HepG2 (cell line): ENCODE results near the gene EXOC6B. TPM values are rescaled to one million over a fixed set of nuclear protein-coding genes. Genes with fewer than 3 reads are reported as not detected.

ENCODE experiments used
- BCL6 ChIP-seq: IDR thresholded peaks from 2 replicates; pipeline ENCODE4 v1.6.1; 2016; ENCODE audit warnings: missing genetic modification reagents, missing compliant biosample characterization
- CEBPB ChIP-seq: IDR thresholded peaks from 2 replicates; pipeline ENCODE4 v1.6.1; 2011; ENCODE audit warnings: low read depth, low read length, improper control_type of control experiment, borderline replicate concordance
- FOSL2 ChIP-seq: sonication (generic); formaldehyde crosslinking; IDR thresholded peaks from 2 replicates; pipeline ENCODE4 v1.4.0; 2020; ENCODE audit warnings: missing genetic modification reagents
- GMEB2 ChIP-seq: IDR thresholded peaks from 2 replicates; pipeline ENCODE4 v1.6.1; 2016; ENCODE audit warnings: missing biosample characterization, missing genetic modification reagents, low read depth
- GZF1 ChIP-seq: sonication (generic); formaldehyde crosslinking; IDR thresholded peaks from 2 replicates; pipeline ENCODE4 v1.5.1; 2020; ENCODE audit warnings: mild to moderate bottlenecking, missing genetic modification reagents
- HNRNPUL1 ChIP-seq: fragments of 200-400 bp; formaldehyde crosslinking; IDR thresholded peaks from 2 replicates; pipeline ENCODE4 v1.6.1; 2017; ENCODE audit warnings: low read depth, mild to moderate bottlenecking, low read length, moderate library complexity
- SAP130 ChIP-seq: IDR thresholded peaks from 2 replicates; pipeline ENCODE4 v1.6.1; 2016; ENCODE audit warnings: low read depth
- TBX2 ChIP-seq: sonication (generic); formaldehyde crosslinking; IDR thresholded peaks from 2 replicates; pipeline ENCODE4 v1.5.0; 2020; ENCODE audit warnings: missing genetic modification reagents, mild to moderate bottlenecking, borderline replicate concordance
- TBX3 ChIP-seq: fragments of 450-650 bp; IDR thresholded peaks from 2 replicates; pipeline ENCODE4 v1.6.1; 2017; ENCODE audit warnings: antibody characterized with exemption, mild to moderate bottlenecking, inconsistent platforms, borderline replicate concordance
- ZNF331 ChIP-seq: sonication (generic); formaldehyde crosslinking; IDR thresholded peaks from 2 replicates; pipeline ENCODE4 v1.4.0; 2020; ENCODE audit warnings: missing genetic modification reagents
- ZNF687 ChIP-seq: sonication (generic); formaldehyde crosslinking; IDR thresholded peaks from 2 replicates; pipeline ENCODE4 v1.5.1; 2020; ENCODE audit warnings: mild to moderate bottlenecking, missing genetic modification reagents, moderate library complexity
- polyA plus RNA-seq, 8 experiments: library from polyadenylated mRNA; depleted of rRNA in 3 of 8; stranded (reverse) in 7 of 8; unstranded in 1 of 8; fragments of >200 nt; fragmentation: Illumina TruSeq in 4 of 8; extraction: Trizol in 4 of 8; gene quantifications; 2 replicates each; pipeline versions ENCODE4 v1.2.1 to v1.2.3, GENCODE V29; 2011 to 2016; ENCODE audit warnings: low read depth in 4 of 8, missing spikeins in 1 of 8, mixed read lengths in 1 of 8; ENCODE audit not compliant: insufficient read depth in 1 of 8
- total RNA-seq, 5 experiments: library from RNA; depleted of rRNA; stranded (reverse); fragments of >200 nt; fragmentation: Illumina TruSeq; extraction: Trizol; gene quantifications; 2 replicates each; pipeline ENCODE4 v1.2.3, GENCODE V29; 2016; ENCODE audit warnings: low read depth in 1 of 5
- TF ChIP-seq, protein P1 (sequence below): sonication (generic); formaldehyde crosslinking; IDR thresholded peaks from 2 replicates; pipeline ENCODE4 v1.4.0; 2020; ENCODE audit warnings: missing genetic modification reagents, borderline replicate concordance
- TF ChIP-seq, protein P2 (sequence below): sonication (generic); formaldehyde crosslinking; IDR thresholded peaks from 2 replicates; pipeline ENCODE4 v1.4.0; 2020; ENCODE audit warnings: mild to moderate bottlenecking, low read depth, missing genetic modification reagents
- TF ChIP-seq, protein P3 (sequence below): sonication (generic); formaldehyde crosslinking; IDR thresholded peaks from 2 replicates; pipeline ENCODE4 v1.5.0; 2020; ENCODE audit warnings: mild to moderate bottlenecking, missing genetic modification reagents, borderline replicate concordance

The EXOC6B gene
- total and polyA plus RNA-seq, 2 of the 13 experiments (the other 11 are each of a cell fraction or from before 2014, with no cell fraction given), result 9.1 to 15.9 TPM

- peak; percentile 89 for TF ChIP-seq ZNF687 (CRISPR knock-in tag)
- peak; percentile 85; the same call in 1 of the 2 replicates for TF ChIP-seq TBX2
- peak; percentile 86 for TF ChIP-seq SAP130 (CRISPR knock-in tag)
- no peak; the same call in 1 of the 2 replicates for TF ChIP-seq GZF1 (CRISPR knock-in tag)
- peak; percentile 78 for TF ChIP-seq ZNF331
- TF ChIP-seq, protein P1, sequence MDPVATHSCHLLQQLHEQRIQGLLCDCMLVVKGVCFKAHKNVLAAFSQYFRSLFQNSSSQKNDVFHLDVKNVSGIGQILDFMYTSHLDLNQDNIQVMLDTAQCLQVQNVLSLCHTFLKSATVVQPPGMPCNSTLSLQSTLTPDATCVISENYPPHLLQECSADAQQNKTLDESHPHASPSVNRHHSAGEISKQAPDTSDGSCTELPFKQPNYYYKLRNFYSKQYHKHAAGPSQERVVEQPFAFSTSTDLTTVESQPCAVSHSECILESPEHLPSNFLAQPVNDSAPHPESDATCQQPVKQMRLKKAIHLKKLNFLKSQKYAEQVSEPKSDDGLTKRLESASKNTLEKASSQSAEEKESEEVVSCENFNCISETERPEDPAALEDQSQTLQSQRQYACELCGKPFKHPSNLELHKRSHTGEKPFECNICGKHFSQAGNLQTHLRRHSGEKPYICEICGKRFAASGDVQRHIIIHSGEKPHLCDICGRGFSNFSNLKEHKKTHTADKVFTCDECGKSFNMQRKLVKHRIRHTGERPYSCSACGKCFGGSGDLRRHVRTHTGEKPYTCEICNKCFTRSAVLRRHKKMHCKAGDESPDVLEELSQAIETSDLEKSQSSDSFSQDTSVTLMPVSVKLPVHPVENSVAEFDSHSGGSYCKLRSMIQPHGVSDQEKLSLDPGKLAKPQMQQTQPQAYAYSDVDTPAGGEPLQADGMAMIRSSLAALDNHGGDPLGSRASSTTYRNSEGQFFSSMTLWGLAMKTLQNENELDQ (CRISPR knock-in tag), result no peak
- peak; percentile 96 for TF ChIP-seq CEBPB
- TF ChIP-seq FOSL2 (CRISPR knock-in tag), result peak; percentile 62; the same call in 1 of the 2 replicates
- TF ChIP-seq, protein P2, sequence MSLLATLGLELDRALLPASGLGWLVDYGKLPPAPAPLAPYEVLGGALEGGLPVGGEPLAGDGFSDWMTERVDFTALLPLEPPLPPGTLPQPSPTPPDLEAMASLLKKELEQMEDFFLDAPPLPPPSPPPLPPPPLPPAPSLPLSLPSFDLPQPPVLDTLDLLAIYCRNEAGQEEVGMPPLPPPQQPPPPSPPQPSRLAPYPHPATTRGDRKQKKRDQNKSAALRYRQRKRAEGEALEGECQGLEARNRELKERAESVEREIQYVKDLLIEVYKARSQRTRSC, result peak; percentile 92
- no peak; the same call in 1 of the 2 replicates for TF ChIP-seq BCL6
- TF ChIP-seq GMEB2 (CRISPR knock-in tag), result peak; percentile 100
- TF ChIP-seq, protein P3, sequence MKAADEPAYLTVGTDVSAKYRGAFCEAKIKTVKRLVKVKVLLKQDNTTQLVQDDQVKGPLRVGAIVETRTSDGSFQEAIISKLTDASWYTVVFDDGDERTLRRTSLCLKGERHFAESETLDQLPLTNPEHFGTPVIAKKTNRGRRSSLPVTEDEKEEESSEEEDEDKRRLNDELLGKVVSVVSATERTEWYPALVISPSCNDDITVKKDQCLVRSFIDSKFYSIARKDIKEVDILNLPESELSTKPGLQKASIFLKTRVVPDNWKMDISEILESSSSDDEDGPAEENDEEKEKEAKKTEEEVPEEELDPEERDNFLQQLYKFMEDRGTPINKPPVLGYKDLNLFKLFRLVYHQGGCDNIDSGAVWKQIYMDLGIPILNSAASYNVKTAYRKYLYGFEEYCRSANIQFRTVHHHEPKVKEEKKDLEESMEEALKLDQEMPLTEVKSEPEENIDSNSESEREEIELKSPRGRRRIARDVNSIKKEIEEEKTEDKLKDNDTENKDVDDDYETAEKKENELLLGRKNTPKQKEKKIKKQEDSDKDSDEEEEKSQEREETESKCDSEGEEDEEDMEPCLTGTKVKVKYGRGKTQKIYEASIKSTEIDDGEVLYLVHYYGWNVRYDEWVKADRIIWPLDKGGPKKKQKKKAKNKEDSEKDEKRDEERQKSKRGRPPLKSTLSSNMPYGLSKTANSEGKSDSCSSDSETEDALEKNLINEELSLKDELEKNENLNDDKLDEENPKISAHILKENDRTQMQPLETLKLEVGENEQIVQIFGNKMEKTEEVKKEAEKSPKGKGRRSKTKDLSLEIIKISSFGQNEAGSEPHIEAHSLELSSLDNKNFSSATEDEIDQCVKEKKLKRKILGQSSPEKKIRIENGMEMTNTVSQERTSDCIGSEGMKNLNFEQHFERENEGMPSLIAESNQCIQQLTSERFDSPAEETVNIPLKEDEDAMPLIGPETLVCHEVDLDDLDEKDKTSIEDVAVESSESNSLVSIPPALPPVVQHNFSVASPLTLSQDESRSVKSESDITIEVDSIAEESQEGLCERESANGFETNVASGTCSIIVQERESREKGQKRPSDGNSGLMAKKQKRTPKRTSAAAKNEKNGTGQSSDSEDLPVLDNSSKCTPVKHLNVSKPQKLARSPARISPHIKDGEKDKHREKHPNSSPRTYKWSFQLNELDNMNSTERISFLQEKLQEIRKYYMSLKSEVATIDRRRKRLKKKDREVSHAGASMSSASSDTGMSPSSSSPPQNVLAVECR, result peak; percentile 97
- peak; percentile 18; the same call in 1 of the 2 replicates for TF ChIP-seq HNRNPUL1
- no peak for TF ChIP-seq TBX3
Observed at GRCh38 chr2:72825257-72826155, at the start of gene EXOC6B (continued).
